CMK (cell line): ENCODE results near the gene PCDHA2.
"Not testable (repeated sequence)": the region's sequence is repeated elsewhere in the genome, so short reads cannot be mapped to it uniquely, and the experiment has no call there.

ENCODE experiments used
- DNase-seq: peaks from one replicate; pipeline ENCODE4 v3.0.0-alpha.2; 2010; ENCODE audit warnings: low read depth

PCDHA2 gene

GRCh38 chr5:140794595-140795258 is at the start of gene PCDHA2:
PCDHA2 (plus strand) TSS chr5:140794852.
- DNase-seq, result no peak

GRCh38 chr5:140753561-140753960 is 41.1 kb upstream of the PCDHA2 start:
- DNase-seq, result no peak

GRCh38 chr5:140764177-140764973 is 30.3 kb upstream of the PCDHA2 start:
- no peak for DNase-seq

GRCh38 chr5:140767444-140767843 is 27.2 kb upstream of the PCDHA2 start:
- DNase-seq, result no peak

- no peak for DNase-seq
Observed at GRCh38 chr5:140780512-140780911, 14.1 kb upstream of the PCDHA2 start.

GRCh38 chr5:140785905-140786686 is 8.6 kb upstream of the PCDHA2 start, which contains the start of gene PCDHA1:
PCDHA1 (plus strand) TSS chr5:140786140.
- DNase-seq, result no peak

GRCh38 chr5:140787422-140787821 is 7.2 kb upstream of the PCDHA2 start:
- DNase-seq, result not testable (repeated sequence)

GRCh38 chr5:140787849-140788504 is 6.7 kb upstream of the PCDHA2 start:
- not testable (repeated sequence) for DNase-seq

GRCh38 chr5:140791089-140791488 is 3.6 kb upstream of the PCDHA2 start:
- DNase-seq, result no peak

GRCh38 chr5:140795259-140795641 is 598 bp downstream of the PCDHA2 start:
- no peak for DNase-seq

GRCh38 chr5:140796072-140796717 is 1.5 kb downstream of the PCDHA2 start:
- DNase-seq, result not testable (repeated sequence)

GRCh38 chr5:140796718-140797095 is 2.1 kb downstream of the PCDHA2 start:
- no peak for DNase-seq

- DNase-seq, result no peak
Observed at GRCh38 chr5:140800816-140801493, 6.3 kb downstream of the PCDHA2 start, which contains the start of gene PCDHA3. PCDHA3 (plus strand) TSS chr5:140801057.

GRCh38 chr5:140801494-140801841 is 6.8 kb downstream of the PCDHA2 start:
- DNase-seq, result no peak

GRCh38 chr5:140802381-140802780 is 7.7 kb downstream of the PCDHA2 start:
- not testable (repeated sequence) for DNase-seq

- DNase-seq, result no peak
Observed at GRCh38 chr5:140802781-140803271, 8.2 kb downstream of the PCDHA2 start.

GRCh38 chr5:140806834-140807775 is 12.5 kb downstream of the PCDHA2 start, which contains the start of gene PCDHA4:
PCDHA4 (plus strand) TSS chr5:140807068.
- no peak for DNase-seq

- DNase-seq, result not testable (repeated sequence)
Observed at GRCh38 chr5:140808241-140808888, 13.7 kb downstream of the PCDHA2 start.

GRCh38 chr5:140808889-140809291 is 14.2 kb downstream of the PCDHA2 start:
- DNase-seq, result no peak
